AG04450 (cell line): ENCODE results near the gene ALOX12. TPM values are rescaled to one million over a fixed set of nuclear protein-coding genes. Genes with fewer than 3 reads are reported as not detected.
"Not testable (repeated sequence)": the region's sequence is repeated elsewhere in the genome, so short reads cannot be mapped to it uniquely, and the experiment has no call there.

Experiments used
- CTCF ChIA-PET: fragments of 300-600, 350-600 bp; formaldehyde crosslinking; extraction: SDS; loops from one replicate; lab custom pipeline; 2022; ENCODE audit warnings: antibody characterized with exemption, inconsistent platforms; lab: Charles Lee
- POLR2A ChIA-PET: fragments of 350-600 bp; formaldehyde crosslinking; extraction: SDS; loops from one replicate; lab custom pipeline; 2021; ENCODE audit warnings: antibody characterized with exemption, inconsistent platforms; lab: Yijun Ruan, JAX
- DNase-seq: peaks from one replicate; pipeline ENCODE4 v3.0.0-alpha.2; 2011; ENCODE audit warnings: low read depth, low spot score
- H3K27ac ChIP-seq: one replicate; pipeline ENCODE4 v1.5.1; 2012; ENCODE audit warnings: low read depth, low read length, control low read depth
- H3K27me3 ChIP-seq: one replicate; pipeline ENCODE4 v1.6.0; 2012; ENCODE audit warnings: low read length; ENCODE audit not compliant: control insufficient read depth, insufficient read depth
- H3K4me3 ChIP-seq: 2 replicates; pipeline ENCODE4 v1.5.1; 2011; ENCODE audit warnings: mild to moderate bottlenecking, low read depth, low read length, control low read depth
- H3K9me3 ChIP-seq: 2 replicates; pipeline ENCODE4 v1.5.1; 2012; ENCODE audit warnings: low read length; ENCODE audit not compliant: control insufficient read depth, insufficient read depth
- CTCF ChIP-seq: IDR thresholded peaks from 2 replicates; pipeline ENCODE4 v1.5.1; 2011; ENCODE audit warnings: low read depth, low read length, control low read depth, inconsistent platforms
- polyA plus RNA-seq: library from polyadenylated mRNA; depleted of rRNA; stranded (reverse); fragments of >200 nt; gene quantifications from 2 replicates; pipeline ENCODE4 v1.2.3, GENCODE V29; 2011

Gene ALOX12
- polyA plus RNA-seq, 1 experiment = not detected

GRCh38 chr17:6981426-6981825 lies 14.4 kb upstream of the ALOX12 start:
- Histone ChIP-seq H3K9me3 (no peaks in the 10 kb centered on the region), H3K4me3 (no peak overlapping the region), H3K27me3 (no peaks in the 10 kb centered on the region), H3K27ac (no peak overlapping the region)
- CTCF ChIA-PET = no interaction called here
- POLR2A ChIA-PET = no interaction called here
- TF ChIP-seq CTCF = no peak
- no peak for DNase-seq

- no peak for TF ChIP-seq CTCF
- no peak overlapping the region for H3K4me3 ChIP-seq
- DNase-seq = no peak
- H3K27me3 ChIP-seq = no peaks in the 10 kb centered on the region
- ChIA-PET CTCF (interaction anchor here (1.0 to 3.6 kb wide), 4 partner anchors 15 to 74 kb away, joined by 5 to 18 read pairs (median 8); no protein-coding TSS in a partner anchor), POLR2A (no interaction called here)
- no peaks in the 10 kb centered on the region for H3K9me3 ChIP-seq
- H3K27ac ChIP-seq = no peak overlapping the region
These were observed 10.6 kb upstream of the ALOX12 start for GRCh38 chr17:6985266-6985665.

GRCh38 chr17:6986676-6987075 lies 9.2 kb upstream of the ALOX12 start:
- Histone ChIP-seq H3K27ac (no peak overlapping the region), H3K27me3 (no peaks in the 10 kb centered on the region), H3K4me3 (no peak overlapping the region), H3K9me3 (no peaks in the 10 kb centered on the region)
- TF ChIP-seq CTCF = no peak
- POLR2A ChIA-PET = interaction anchor here (0.8 kb wide), 1 partner anchor 64 kb away, joined by 5 read pairs; no protein-coding TSS in a partner anchor
- CTCF ChIA-PET = interaction anchor here (2.0 to 3.6 kb wide), 2 partner anchors 18 to 76 kb away, joined by 10 to 18 read pairs; no protein-coding TSS in a partner anchor
- DNase-seq = no peak

GRCh38 chr17:6989779-6990178 lies 6.1 kb upstream of the ALOX12 start:
- TF ChIP-seq CTCF = no peak
- POLR2A ChIA-PET = no interaction called here
- DNase-seq = no peak

GRCh38 chr17:6993613-6994056 lies 2.2 kb upstream of the ALOX12 start:
- H3K27ac ChIP-seq, H3K9me3 ChIP-seq, H3K4me3 ChIP-seq, POLR2A ChIA-PET, DNase-seq, H3K27me3 ChIP-seq: not testable (repeated sequence)
- CTCF ChIA-PET = interaction anchor here (0.6 to 1.2 kb wide), 4 partner anchors 11 to 322 kb away, joined by 3 to 5 read pairs (median 3); no protein-coding TSS in a partner anchor

More at GRCh38 chr17:6989779-6990178, 6.1 kb upstream of the ALOX12 start:
- CTCF ChIA-PET = interaction anchor here (1.2 to 2.0 kb wide), 3 partner anchors 15 to 79 kb away, joined by 6 to 7 read pairs (median 6); no protein-coding TSS in a partner anchor
- Histone ChIP-seq H3K4me3 (no peak overlapping the region), H3K9me3 (no peaks in the 10 kb centered on the region), H3K27me3 (no peaks in the 10 kb centered on the region), H3K27ac (no peak overlapping the region)
